Right lobe of liver (tissue), 6 donors: ENCODE measurements around the gene B3GALT6. TPM values are rescaled to one million over a fixed set of nuclear protein-coding genes. Genes with fewer than 3 reads are reported as not detected.
"Not testable (repeated sequence)": the region's sequence is repeated elsewhere in the genome, so short reads cannot be mapped to it uniquely, and the experiment has no call there.

Source experiments
- ATAC-seq, 4 donors: fragments of 200-7000 bp; cut with Tn5 transposase; one replicate each; pipeline ENCODE4 v1.9.1; 2020; ENCODE audit warnings: mild to moderate bottlenecking in 4 of 4, moderate library complexity in 4 of 4
- DNase-seq, 3 donors: peaks; one replicate each; pipeline ENCODE4 v3.0.0-alpha.2; 2020
- H3K27ac ChIP-seq, 3 donors: fragments of 200-600 bp; one replicate each; pipeline ENCODE4 v1.8.0; 2022
- H3K27me3 ChIP-seq, 2 donors: fragments of 200-600 bp; one replicate each; pipeline ENCODE4 v1.8.0; 2022
- H3K36me3 ChIP-seq, 4 donors: fragments of 200-600 bp; sonication (generic) in 1 of 4; one replicate each; pipeline versions ENCODE4 v1.5.1 to v1.8.0; 2017 to 2022; ENCODE audit warnings: control low read depth in 1 of 4
- H3K4me1 ChIP-seq, 4 donors: fragments of 200-600 bp; sonication (generic) in 1 of 4; one replicate each; pipeline versions ENCODE4 v1.5.1 to v1.8.0; 2017 to 2022; ENCODE audit warnings: control low read depth in 1 of 4
- H3K4me3 ChIP-seq, 3 donors: fragments of 200-600 bp; one replicate each; pipeline ENCODE4 v1.8.0; 2022
- H3K9me3 ChIP-seq, 4 donors: fragments of 200-600 bp; sonication (generic) in 1 of 4; one replicate each; pipeline versions ENCODE4 v1.5.1 to v1.8.0; 2017 to 2022; ENCODE audit warnings: control low read depth in 1 of 4
- CTCF ChIP-seq, 4 donors: fragments of 200-600 bp in 3 of 4; fragments of 450-650 bp in 1 of 4; IDR thresholded peaks; one replicate each; pipeline versions ENCODE4 v1.5.1 to v1.8.0; 2016 to 2022; ENCODE audit warnings: antibody characterized with exemption in 4 of 4, mild to moderate bottlenecking in 2 of 4
- POLR2A ChIP-seq: fragments of 450-650 bp; IDR thresholded peaks from one replicate; pipeline ENCODE4 v1.6.1; 2017; ENCODE audit warnings: antibody characterized with exemption, mild to moderate bottlenecking
- WGBS: methylation state at CpG from one replicate; pipeline ENCODE4 v1.1.6; 2018; ENCODE audit warnings: low coverage, low lambda C conversion rate; ENCODE audit not compliant: insufficient coverage; ENCODE audit errors: missing lambda C conversion rate; 5-methylcytosine and 5-hydroxymethylcytosine counted together
- intact Hi-C, 2 donors: fragments of 100-400 bp; cut with DNase I; formaldehyde crosslinking; loops; one replicate each; pipeline versions ENCODE4 v1.11.2 to v1.14.1; 2022
- total RNA-seq, 6 experiments: library from RNA; depleted of rRNA in 2 of 6; stranded (reverse); fragments of >200 nt in 2 of 6; fragmentation: NEBNext Ultra II Directional in 3 of 6; extraction: Animal tissue kit (Norgen Biotek cat#: 25700) in 3 of 6; gene quantifications; one replicate each; pipeline versions ENCODE4 v1.1.0 to v1.2.4, GENCODE V29; 2016 to 2023
- donor health status: DM: no; HTN: yes; CAD: no.
- donor health status: DM: no; HTN: no; CAD: no.
- donor health status: DM: no; HTN: no; CAD: no.
- donor health status: DM: no; HTN: yes; CAD: no.
- donor health status: DM: no; HTN: yes; CAD: no.

The B3GALT6 gene
- total RNA-seq, 6 experiments from 2014 or later, result 6.3 to 14.3 (median 7.8) TPM

DNA sequence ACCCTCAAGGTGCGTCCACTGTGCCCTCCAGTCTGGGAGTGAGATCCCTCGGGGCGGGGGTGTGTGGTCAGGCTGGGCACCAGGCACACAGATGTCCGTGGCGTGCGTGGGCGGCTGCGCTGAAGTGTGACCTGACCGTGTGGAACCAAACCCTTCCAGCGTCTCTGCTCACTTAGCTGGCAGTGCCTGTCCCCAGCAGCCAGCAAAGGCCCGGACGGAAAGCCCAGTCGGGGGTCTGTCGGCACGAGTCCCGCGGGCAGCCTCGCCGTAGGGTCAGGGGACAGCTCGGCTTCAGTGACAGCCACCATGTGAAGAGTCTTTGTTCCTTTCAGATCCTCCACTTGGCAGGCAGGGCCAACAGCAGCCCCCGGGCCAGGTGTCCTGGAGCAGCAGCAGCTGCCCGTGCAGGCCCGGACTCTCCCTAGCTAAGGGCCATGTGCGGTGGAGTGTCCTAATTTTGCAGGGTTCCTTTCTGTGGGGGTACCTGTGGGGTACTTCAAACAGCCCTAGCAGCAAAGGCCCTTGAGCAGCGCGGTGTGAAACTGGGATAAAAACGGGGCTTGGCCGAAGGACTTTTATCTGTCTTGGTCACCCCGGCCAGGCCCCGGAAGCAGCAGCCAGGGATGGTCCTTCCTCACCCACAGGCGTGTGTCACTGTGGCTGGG, 46.8 kb upstream of the B3GALT6 start:
- no peaks in the 10 kb centered on the region for H3K27me3 ChIP-seq
- no peaks in the 10 kb centered on the region for H3K4me1 ChIP-seq
- DNase-seq (peak in 2 of 3 donors; percentile 14 to 45), ATAC-seq (no peak)
- no peak overlapping the region for H3K27ac ChIP-seq
- H3K36me3 ChIP-seq, result no peaks in the 10 kb centered on the region
- intact Hi-C loops, result no loop called here
- no peak overlapping the region for H3K4me3 ChIP-seq
- H3K9me3 ChIP-seq, result no peaks in the 10 kb centered on the region
- TF ChIP-seq POLR2A, result no peak
- no peak for TF ChIP-seq CTCF (IDR thresholded peaks at IDR 0.05)
- WGBS, result 92% methylated on average over 6 of the region's 31 CpGs

- Histone ChIP-seq H3K9me3 (no peaks in the 10 kb centered on the region), H3K4me1 (no peaks in the 10 kb centered on the region), H3K4me3 (no peak overlapping the region), H3K27ac (no peak overlapping the region), H3K27me3 (no peaks in the 10 kb centered on the region), H3K36me3 (no peaks in the 10 kb centered on the region)
- intact Hi-C loops, result no loop called here
- ATAC-seq (no peak), DNase-seq (no peak)
- no peak for TF ChIP-seq POLR2A
- no peak for TF ChIP-seq CTCF (IDR thresholded peaks at IDR 0.05)
Observed at GRCh38 chr1:1187938-1188337, 44.1 kb upstream of the B3GALT6 start.

- Histone ChIP-seq H3K27me3 (no peaks in the 10 kb centered on the region), H3K9me3 (no peaks in the 10 kb centered on the region), H3K4me1 (no peaks in the 10 kb centered on the region), H3K27ac (no peak overlapping the region), H3K4me3 (no peak overlapping the region), H3K36me3 (no peaks in the 10 kb centered on the region)
- ATAC-seq (no peak), DNase-seq (no peak)
- TF ChIP-seq CTCF (IDR thresholded peaks at IDR 0.05) (no peak), POLR2A (no peak)
- WGBS, result 53% methylated on average over 5 of the region's 5 CpGs
- intact Hi-C loops, result no loop called here
Observed at GRCh38 chr1:1189111-1189510, 42.9 kb upstream of the B3GALT6 start.

- WGBS, result 89% methylated on average over 9 of the region's 11 CpGs
- no peak overlapping the region for H3K4me3 ChIP-seq
- intact Hi-C loops, result no loop called here
- no peak overlapping the region for H3K27ac ChIP-seq
- no peaks in the 10 kb centered on the region for H3K27me3 ChIP-seq
- no peaks in the 10 kb centered on the region for H3K36me3 ChIP-seq
- H3K4me1 ChIP-seq, result no peaks in the 10 kb centered on the region
- TF ChIP-seq POLR2A (no peak), CTCF (IDR thresholded peaks at IDR 0.05) (no peak)
- H3K9me3 ChIP-seq, result no peaks in the 10 kb centered on the region
- DNase-seq, result peak in 1 of 3 donors; percentile 15
- ATAC-seq, result no peak
Observed at GRCh38 chr1:1191734-1192133, 40.3 kb upstream of the B3GALT6 start.

DNA sequence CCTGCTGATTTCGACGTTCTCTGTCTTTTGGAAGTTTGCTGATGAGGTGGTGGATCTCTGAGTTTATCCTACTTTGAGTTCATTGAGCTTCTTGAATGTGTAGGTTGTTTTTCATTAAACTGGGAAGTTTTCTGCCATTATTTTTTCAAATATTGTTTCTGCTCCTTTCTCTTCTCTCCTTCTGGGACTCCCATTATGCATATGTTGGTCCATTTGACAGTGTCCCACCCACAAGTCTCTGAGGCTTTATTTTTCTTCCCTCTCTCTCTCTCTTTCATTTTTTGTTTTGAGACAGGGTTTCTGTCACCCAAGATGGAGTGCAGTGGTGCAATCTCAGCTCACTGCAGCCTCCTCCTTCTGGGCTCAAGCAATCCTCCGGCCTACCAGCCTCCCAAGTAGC, 37.3 kb upstream of the B3GALT6 start:
- Histone ChIP-seq H3K27ac (no peak overlapping the region), H3K4me3 (no peak overlapping the region), H3K9me3 (no peaks in the 10 kb centered on the region), H3K4me1 (no peaks in the 10 kb centered on the region), H3K27me3 (no peaks in the 10 kb centered on the region), H3K36me3 (no peaks in the 10 kb centered on the region)
- no peak for ATAC-seq
- WGBS, result 90% methylated on average over 3 of the region's 3 CpGs
- intact Hi-C loops, result no loop called here
- no peak for TF ChIP-seq CTCF (IDR thresholded peaks at IDR 0.05)
- TF ChIP-seq POLR2A, result no peak
- DNase-seq, result no peak

- ATAC-seq, H3K4me1 ChIP-seq, H3K27me3 ChIP-seq, H3K27ac ChIP-seq, H3K4me3 ChIP-seq, H3K9me3 ChIP-seq, intact Hi-C loops, H3K36me3 ChIP-seq, DNase-seq: not testable (repeated sequence)
- 76% methylated on average over 6 of the region's 6 CpGs for WGBS
Observed at GRCh38 chr1:1195726-1196125, 36.3 kb upstream of the B3GALT6 start.
